ENCODE measurements around the gene HEMGN.

Gene HEMGN

DNA sequence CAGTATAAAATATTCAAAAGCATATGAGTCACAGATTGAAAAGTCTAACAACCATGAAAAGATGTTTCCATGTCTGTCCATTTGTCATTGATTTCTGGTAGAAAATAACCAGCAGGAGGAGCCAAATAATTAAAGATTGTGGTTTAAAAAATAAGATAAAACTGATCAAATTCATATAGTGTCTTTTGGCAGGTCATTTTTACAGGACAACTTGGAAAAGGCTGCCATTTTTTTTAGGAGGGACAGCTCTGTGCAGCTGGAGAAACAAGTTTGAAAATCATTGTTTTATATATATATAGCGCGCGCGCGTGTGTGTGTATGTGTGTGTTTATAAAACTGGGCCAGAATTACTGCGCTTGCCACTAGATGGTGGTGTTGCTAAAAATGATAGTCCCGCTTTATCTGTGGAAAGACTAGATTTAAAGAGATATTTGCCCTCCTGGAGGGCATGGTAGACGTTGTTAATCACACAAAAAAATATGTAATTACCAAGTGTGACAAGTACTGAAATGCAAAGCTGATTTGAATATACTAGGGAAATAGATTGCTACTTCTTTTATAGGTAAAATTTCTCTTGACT is 14.4 kb downstream of the HEMGN start:
- TF ChIP-seq GATA3 (IDR thresholded peaks at IDR 0.05; ENCODE audit: low read depth, low read length) (no peak), GATA2 (IDR thresholded peaks at IDR 0.05; ENCODE audit: low read depth, low read length) (peak; percentile 41; the same call in 1 of the 2 replicates)

DNA sequence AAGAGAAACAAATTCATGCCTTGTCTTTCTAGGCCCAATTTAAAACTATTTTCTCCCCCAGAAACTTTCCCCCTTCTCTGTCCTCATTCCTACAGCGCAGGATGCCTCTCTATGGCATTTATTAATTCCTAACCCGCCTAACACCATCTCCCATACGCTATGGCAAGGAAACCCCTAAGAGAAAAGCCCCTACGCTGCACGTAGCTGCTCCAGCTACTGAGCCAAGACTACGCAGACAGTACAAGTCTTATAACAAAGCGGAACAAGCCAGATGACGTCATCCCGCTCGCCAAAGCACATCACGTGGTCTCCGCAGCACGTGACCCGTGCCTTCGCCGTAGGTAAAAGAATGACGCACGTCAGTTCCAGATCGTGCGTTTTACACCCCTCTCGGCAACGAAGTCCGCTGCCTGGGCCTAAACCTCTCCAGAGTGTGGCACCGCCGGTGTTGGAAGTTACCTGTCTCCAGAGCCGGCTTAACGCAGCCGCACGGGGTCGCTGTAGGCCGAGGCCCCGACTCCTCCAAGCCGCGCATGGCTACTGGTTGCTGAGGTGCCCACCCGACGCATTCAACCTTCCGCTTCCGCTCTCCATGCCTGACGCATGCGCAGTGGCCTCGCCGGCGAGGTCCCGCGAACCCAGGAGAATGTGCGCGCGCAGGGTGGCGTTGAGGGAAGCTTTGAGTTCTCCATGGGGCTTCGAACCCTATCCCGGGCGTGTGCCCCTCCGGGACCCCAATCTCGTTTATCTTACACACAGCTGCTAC is 15.8 kb downstream of the HEMGN start, which contains the start of gene TRMO:
Gene TRMO, minus strand, starts transcription at position 542 of the 766 bp plus-strand sequence. Its CDS starts 7 bp downstream, at position 535.
- no peak; the same call in 1 of the 2 replicates for TF ChIP-seq GATA2 (IDR thresholded peaks at IDR 0.05; ENCODE audit: low read depth, low read length)
- no peak for TF ChIP-seq GATA3 (IDR thresholded peaks at IDR 0.05; ENCODE audit: low read depth, low read length)

DNA sequence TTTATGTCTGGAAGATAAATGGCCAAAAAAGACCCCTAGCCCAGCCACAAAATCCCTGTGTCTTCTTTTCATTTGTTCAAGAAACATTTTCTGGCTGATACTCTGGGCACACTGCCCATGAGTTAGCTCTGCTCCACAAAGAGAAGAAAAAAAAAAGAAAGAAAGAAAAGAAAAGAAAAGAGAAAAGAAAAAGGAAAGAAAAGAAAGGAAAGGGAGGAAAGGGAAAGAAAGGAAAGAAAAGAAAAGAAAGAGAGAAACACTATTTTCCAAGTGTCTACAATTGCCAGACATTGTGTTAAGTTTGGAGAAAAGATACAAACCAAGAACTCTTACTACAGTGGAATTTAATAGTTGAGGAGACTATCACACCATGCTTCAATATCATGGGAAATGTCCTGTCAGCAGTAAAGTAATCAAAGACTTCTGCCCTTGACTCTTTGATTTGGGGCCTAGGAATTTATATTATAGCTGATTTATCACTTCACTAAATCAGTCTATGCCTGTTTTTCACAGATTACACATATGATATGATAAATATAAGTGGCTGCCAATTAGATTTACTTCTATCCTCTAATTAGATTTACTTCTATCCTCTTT is 18.7 kb downstream of the HEMGN start:
- TF ChIP-seq GATA2 (IDR thresholded peaks at IDR 0.05; ENCODE audit: low read depth, low read length) (no peak), GATA3 (IDR thresholded peaks at IDR 0.05; ENCODE audit: low read depth, low read length) (no peak)

DNA sequence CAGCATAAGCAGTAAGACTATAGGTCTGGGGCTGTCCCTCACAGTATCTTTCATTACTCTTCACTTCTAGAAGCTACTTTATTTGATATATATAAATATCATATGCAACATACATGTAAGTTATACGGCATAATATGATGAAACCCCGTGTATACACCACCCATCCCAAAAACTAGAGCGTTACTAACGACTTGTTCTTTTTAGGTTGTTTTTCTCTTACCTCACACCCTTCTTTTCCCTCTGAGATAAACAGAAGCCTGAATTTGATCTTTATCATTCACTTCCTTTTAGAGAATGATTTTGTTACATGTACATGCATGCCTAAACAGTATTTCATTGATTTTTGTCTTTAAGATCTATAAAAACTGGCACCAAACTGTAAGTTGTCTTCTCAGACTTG is 19.4 kb downstream of the HEMGN start:
- no peak for TF ChIP-seq GATA3 (IDR thresholded peaks at IDR 0.05; ENCODE audit: low read depth, low read length)
- no peak for TF ChIP-seq GATA2 (IDR thresholded peaks at IDR 0.05; ENCODE audit: low read depth, low read length)

DNA sequence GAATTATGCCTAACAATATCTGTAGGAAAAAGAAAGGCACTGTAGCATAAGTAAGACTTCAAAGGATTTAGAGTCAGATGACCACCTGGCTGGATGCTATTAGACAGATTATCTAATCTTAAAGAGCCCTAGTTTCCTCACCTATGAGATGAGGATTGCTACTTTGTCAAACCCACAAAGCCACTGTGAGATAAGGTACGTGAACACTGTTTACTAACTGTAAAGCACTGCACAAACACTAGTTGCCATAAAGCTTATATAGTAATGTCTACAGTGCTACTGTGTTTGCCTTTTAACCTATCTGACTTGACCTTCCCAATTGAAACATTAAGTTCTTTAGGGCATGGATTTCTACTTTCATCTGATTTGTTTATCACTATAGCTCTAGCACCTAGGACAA is 26.0 kb downstream of the HEMGN start:
- TF ChIP-seq GATA3 (IDR thresholded peaks at IDR 0.05; ENCODE audit: low read depth, low read length) (no peak), GATA2 (IDR thresholded peaks at IDR 0.05; ENCODE audit: low read depth, low read length) (no peak)

DNA sequence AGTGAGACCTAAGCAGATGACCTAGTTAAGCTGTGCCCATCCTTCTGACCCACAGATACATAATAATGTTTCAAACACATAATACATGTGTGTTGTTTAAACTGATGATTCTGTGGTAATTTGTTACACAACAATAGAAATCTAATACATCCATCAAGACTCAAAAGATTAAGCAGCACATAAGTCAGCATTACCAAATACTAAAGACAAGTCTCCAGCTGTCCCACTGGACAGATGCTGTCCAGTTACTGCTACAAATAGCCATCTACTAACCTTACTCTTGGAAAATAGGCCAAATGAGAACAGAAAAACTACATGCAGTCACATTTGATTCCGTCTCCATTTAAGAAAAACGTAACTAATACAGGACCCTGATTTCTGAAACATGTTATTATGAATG is 26.4 kb downstream of the HEMGN start:
- TF ChIP-seq GATA2 (IDR thresholded peaks at IDR 0.05; ENCODE audit: low read depth, low read length) (no peak), GATA3 (IDR thresholded peaks at IDR 0.05; ENCODE audit: low read depth, low read length) (no peak)

DNA sequence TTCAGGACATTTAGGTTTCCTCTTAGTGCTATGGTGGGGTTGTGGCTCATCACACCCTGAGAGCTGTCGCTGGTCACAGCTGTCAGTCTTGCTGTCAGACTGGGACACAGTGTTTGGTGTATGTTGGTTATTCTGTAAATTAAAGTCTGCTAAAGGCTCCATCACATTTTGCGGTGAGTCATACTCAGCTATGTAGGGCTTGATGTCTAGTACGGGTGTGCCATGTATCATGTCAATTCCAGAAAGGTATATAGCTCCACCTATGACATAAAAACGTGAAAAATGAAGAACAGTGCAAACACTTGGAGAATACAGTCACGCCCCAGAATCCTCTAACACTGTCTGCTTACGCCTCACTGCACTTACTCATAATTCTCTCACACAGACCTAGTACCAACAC is 27.6 kb downstream of the HEMGN start:
- TF ChIP-seq GATA3 (IDR thresholded peaks at IDR 0.05; ENCODE audit: low read depth, low read length), result no peak
- TF ChIP-seq GATA2 (IDR thresholded peaks at IDR 0.05; ENCODE audit: low read depth, low read length), result no peak

DNA sequence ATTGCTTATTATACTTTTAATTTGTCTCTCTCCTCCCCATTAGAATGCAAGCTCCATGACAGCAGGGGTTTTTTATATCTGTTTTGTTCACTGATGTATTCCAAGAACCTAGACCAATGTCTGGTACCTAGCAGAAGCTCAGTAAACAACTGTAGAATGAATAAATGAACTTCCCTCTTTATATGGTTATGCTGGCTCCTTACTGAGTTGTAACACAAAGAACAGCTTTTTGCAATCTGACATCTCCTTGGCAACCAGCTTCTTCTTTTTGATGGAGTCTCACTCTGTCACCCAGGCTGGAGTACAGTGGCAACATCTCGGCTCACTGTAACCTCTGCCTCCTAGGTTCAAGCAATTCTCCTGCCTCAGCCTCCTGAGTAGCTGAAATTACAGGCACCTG is 29.3 kb downstream of the HEMGN start:
- TF ChIP-seq GATA2 (IDR thresholded peaks at IDR 0.05; ENCODE audit: low read depth, low read length) (no peak), GATA3 (IDR thresholded peaks at IDR 0.05; ENCODE audit: low read depth, low read length) (no peak)

DNA sequence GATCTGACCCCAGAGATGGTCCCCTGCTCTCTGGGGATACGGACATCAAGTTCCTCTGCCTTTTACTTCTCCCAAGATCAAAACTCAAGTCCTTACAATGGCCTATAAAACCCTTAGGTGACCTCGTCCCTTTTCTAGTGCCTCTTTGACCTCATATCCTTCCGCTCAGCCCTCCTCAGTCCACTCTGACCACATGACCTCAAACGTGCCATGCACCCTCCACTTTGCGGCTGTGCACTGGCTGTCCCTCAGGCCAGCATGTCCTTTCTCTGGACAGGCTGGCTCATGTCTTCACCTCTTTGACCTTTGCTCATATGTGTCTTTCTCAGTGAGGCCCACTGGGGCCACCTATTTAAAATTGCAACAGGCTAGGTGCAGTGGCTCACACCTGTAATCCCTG is 30.3 kb downstream of the HEMGN start:
- TF ChIP-seq GATA3 (IDR thresholded peaks at IDR 0.05; ENCODE audit: low read depth, low read length), result no peak
- TF ChIP-seq GATA2 (IDR thresholded peaks at IDR 0.05; ENCODE audit: low read depth, low read length), result no peak

DNA sequence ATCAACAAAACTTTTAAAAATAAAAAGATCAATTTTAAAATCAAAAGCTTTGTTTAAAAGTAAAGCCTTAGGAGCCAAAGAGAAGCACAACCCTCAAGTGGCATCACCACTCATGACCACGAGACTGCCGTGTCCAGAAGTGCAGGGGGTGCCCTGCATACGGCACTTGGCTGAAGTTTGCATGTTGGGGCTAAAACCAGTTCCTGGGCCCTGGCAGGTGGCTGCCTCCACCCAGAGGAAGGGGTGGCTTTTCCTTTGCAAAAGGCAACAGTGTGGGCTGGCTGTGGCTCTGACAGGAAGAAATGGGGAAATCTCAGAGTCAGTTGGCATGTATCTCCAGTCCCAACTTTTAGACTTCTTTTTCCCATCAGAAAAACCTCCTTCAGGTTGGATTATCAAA is 30.9 kb downstream of the HEMGN start:
- TF ChIP-seq GATA3 (IDR thresholded peaks at IDR 0.05; ENCODE audit: low read depth, low read length), result no peak
- TF ChIP-seq GATA2 (IDR thresholded peaks at IDR 0.05; ENCODE audit: low read depth, low read length), result no peak

DNA sequence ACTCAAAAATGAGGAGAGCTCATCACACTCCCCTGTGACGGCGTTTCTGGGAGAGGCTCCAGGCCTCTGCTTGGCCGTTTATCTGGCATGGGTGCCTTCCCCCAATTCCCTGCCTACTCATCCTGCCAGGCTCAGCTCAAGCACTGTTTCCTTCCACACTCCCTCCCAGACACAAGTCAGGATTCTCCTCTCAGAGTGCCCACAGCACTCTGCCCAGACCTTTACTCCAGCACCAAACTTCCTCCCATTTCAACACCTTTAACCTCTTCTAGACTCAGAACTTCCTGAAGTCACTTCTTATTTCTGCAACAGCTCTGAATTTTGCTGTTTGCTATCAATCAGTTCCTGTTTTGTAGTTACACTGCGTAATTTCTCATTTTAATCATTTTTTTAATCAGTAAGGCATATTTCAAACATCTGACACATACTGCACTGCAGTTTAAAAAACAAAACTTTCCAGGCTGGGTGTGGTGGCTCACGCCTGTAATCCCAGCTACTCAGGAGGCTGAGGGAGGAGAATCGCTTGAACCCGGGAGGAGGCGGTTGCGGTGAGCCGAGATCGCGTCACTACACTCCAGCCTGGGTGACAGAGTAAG is 31.6 kb downstream of the HEMGN start:
- TF ChIP-seq GATA3 (IDR thresholded peaks at IDR 0.05; ENCODE audit: low read depth, low read length), result no peak
- TF ChIP-seq GATA2 (IDR thresholded peaks at IDR 0.05; ENCODE audit: low read depth, low read length), result no peak

DNA sequence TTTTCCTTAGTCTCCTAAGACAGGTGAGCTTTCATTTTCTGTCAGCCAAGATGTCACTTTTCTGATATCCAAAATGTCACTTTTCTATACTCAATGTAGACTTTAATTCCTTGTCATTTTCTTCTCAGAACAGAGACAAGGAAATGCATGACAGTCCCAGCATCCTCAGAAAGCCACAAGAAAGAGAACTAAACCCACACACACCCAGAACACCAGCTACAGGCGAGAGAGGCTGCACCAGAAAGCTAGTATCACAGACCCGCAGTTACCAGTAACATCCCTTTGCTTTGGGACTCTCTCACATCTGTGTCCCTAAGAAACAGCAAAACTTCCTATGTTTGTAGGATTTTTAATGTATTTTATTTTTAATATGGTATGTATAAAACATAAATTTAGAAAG is 32.7 kb downstream of the HEMGN start:
- TF ChIP-seq GATA3 (IDR thresholded peaks at IDR 0.05; ENCODE audit: low read depth, low read length) (no peak), GATA2 (IDR thresholded peaks at IDR 0.05; ENCODE audit: low read depth, low read length) (no peak)

DNA sequence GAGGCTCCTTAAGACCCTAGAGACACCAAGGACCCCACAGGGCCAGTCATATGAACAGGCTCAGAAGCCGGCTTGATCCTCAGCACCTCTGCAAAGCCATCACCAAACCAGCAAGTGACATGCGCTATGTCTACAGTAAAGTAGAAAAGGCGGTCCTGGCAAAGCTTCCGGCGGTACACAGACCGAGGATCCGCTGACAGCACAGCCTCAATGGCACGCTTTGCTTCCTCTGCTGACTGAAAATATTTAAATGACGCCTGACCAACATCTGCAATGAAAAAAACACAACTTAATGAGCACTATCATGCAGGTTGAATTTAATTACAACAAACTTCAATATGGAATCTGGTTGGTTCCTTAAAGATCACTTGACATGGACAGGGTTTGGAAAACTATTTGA is 33.2 kb downstream of the HEMGN start:
- no peak for TF ChIP-seq GATA2 (IDR thresholded peaks at IDR 0.05; ENCODE audit: low read depth, low read length)
- no peak for TF ChIP-seq GATA3 (IDR thresholded peaks at IDR 0.05; ENCODE audit: low read depth, low read length)

DNA sequence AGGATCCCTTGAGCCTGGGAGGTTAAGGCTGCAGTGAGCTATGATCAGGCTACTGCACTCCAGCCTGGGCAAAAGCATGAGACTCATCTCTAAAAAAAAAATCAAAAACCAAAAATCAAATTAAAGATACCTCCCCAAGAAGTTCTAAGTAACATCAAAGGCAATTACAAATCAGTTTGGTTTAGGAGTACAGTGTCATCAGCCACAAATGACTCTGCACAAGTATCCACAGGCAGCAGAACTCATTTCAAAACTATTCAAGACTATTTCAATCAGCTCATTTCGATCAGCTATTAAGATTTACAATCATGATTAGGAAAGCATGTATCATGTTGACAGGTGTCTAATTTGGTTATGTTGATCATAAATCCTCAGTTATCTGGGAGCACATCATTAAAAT is 34.8 kb downstream of the HEMGN start:
- TF ChIP-seq GATA2 (IDR thresholded peaks at IDR 0.05; ENCODE audit: low read depth, low read length) (no peak), GATA3 (IDR thresholded peaks at IDR 0.05; ENCODE audit: low read depth, low read length) (no peak)
